Measurements from ENCODE around the gene ANKK1. TPM values are rescaled to one million over a fixed set of nuclear protein-coding genes. Genes with fewer than 3 reads are reported as not detected.

ANKK1 gene, protein sequence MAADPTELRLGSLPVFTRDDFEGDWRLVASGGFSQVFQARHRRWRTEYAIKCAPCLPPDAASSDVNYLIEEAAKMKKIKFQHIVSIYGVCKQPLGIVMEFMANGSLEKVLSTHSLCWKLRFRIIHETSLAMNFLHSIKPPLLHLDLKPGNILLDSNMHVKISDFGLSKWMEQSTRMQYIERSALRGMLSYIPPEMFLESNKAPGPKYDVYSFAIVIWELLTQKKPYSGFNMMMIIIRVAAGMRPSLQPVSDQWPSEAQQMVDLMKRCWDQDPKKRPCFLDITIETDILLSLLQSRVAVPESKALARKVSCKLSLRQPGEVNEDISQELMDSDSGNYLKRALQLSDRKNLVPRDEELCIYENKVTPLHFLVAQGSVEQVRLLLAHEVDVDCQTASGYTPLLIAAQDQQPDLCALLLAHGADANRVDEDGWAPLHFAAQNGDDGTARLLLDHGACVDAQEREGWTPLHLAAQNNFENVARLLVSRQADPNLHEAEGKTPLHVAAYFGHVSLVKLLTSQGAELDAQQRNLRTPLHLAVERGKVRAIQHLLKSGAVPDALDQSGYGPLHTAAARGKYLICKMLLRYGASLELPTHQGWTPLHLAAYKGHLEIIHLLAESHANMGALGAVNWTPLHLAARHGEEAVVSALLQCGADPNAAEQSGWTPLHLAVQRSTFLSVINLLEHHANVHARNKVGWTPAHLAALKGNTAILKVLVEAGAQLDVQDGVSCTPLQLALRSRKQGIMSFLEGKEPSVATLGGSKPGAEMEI
- total RNA-seq = under 1 TPM in 1 of 4 donors, not detected in 3; 0.54 TPM
- polyA plus RNA-seq = under 1 TPM in 1 of 3 donors, not detected in 2; 0.45 TPM

DNA sequence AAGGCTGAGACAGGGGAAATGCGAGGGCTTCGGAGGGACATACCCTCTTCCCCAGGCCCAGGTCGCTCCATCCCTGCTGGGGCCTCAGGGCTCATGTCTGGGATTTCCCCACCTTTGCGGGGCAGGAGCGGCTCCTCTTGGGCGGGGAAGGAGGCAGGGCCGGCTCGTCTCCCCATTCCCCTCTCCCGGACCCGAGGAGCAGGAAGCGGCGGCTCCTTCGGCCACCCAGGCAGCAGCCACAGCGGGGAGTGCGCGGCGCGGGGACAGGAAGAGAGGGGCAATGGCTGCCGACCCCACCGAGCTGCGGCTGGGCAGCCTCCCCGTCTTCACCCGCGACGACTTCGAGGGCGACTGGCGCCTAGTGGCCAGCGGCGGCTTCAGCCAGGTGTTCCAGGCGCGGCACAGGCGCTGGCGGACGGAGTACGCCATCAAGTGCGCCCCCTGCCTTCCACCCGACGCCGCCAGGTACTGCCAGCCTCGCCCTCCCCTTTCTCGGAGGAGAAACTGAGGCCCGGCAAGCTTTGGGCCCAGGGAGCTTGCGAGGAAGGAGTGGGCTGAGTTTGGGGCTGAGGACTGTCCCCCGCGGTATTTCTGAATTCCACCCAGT is at the start of gene ANKK1:
Gene ANKK1 (plus strand): TSS at position 175 of the 607 bp plus-strand sequence. CDS start 106 bp downstream, at position 281.
- H3K9me3 ChIP-seq = no peaks in the 10 kb centered on the region
- peaks cover 0 to 8% (median 6%) of the 10 kb centered on the region in 4 donors for H3K4me1 ChIP-seq
- H3K27ac ChIP-seq = no peak within 1 kb of the TSS
- peaks cover 8 to 33% (median 20%) of the 10 kb centered on the region in 3 donors for H3K27me3 ChIP-seq
- intact Hi-C loops (cut with DNase I) = no loop called here
- peak within 1 kb of the TSS in 1 of 4 donors; percentile 4 for H3K4me3 ChIP-seq
- 4 to 13% methylated on average over 46 of the region's 46 CpGs for WGBS, 2 donors
- H3K36me3 ChIP-seq = no peaks in the 10 kb centered on the region
- TF ChIP-seq, protein P1, sequence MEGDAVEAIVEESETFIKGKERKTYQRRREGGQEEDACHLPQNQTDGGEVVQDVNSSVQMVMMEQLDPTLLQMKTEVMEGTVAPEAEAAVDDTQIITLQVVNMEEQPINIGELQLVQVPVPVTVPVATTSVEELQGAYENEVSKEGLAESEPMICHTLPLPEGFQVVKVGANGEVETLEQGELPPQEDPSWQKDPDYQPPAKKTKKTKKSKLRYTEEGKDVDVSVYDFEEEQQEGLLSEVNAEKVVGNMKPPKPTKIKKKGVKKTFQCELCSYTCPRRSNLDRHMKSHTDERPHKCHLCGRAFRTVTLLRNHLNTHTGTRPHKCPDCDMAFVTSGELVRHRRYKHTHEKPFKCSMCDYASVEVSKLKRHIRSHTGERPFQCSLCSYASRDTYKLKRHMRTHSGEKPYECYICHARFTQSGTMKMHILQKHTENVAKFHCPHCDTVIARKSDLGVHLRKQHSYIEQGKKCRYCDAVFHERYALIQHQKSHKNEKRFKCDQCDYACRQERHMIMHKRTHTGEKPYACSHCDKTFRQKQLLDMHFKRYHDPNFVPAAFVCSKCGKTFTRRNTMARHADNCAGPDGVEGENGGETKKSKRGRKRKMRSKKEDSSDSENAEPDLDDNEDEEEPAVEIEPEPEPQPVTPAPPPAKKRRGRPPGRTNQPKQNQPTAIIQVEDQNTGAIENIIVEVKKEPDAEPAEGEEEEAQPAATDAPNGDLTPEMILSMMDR (IDR thresholded peaks at IDR 0.05) = no peak
- TF ChIP-seq POLR2A (IDR thresholded peaks at IDR 0.05) (no peak), EP300 (IDR thresholded peaks at IDR 0.05) (no peak), POLR2AphosphoS5 (IDR thresholded peaks at IDR 0.05) (no peak)
- DNase-seq = no peak

DNA sequence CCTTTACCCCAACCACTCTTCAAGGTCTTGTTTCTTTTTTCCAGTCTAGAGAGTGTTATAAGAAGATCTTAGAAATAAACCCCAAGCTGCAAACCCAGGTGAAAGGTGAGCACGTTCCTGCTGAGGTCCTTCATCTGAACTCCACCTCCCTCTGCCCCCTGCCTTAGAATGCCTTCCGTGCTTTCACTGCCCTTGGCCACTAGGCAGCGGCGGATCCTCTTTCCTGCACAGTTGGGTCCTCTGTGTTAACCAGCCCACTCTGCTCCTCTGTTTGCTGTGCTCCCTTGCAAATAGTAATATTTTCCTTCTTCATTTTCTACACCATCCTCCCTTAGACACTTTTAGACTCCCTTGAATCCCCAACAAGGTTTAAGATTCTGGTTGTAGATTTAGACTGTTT is 48.8 kb upstream of the ANKK1 start:
- Histone ChIP-seq H3K27ac (no peak overlapping the region), H3K27me3 (no peaks in the 10 kb centered on the region), H3K9me3 (peaks cover 0 to 3% (median 0%) of the 10 kb centered on the region in 4 donors), H3K4me1 (no peaks in the 10 kb centered on the region), H3K4me3 (no peak overlapping the region), H3K36me3 (peaks cover 5 to 93% (median 24%) of the 10 kb centered on the region in 4 donors)
- intact Hi-C loops (cut with DNase I) = no loop called here
- TF ChIP-seq, protein P1 (IDR thresholded peaks at IDR 0.05) = no peak
- TF ChIP-seq POLR2AphosphoS5 (IDR thresholded peaks at IDR 0.05) (no peak), POLR2A (IDR thresholded peaks at IDR 0.05) (no peak), EP300 (IDR thresholded peaks at IDR 0.05) (no peak)
- WGBS, 2 donors = 91 to 92% methylated on average over 4 of the region's 4 CpGs
- DNase-seq = no peak

DNA sequence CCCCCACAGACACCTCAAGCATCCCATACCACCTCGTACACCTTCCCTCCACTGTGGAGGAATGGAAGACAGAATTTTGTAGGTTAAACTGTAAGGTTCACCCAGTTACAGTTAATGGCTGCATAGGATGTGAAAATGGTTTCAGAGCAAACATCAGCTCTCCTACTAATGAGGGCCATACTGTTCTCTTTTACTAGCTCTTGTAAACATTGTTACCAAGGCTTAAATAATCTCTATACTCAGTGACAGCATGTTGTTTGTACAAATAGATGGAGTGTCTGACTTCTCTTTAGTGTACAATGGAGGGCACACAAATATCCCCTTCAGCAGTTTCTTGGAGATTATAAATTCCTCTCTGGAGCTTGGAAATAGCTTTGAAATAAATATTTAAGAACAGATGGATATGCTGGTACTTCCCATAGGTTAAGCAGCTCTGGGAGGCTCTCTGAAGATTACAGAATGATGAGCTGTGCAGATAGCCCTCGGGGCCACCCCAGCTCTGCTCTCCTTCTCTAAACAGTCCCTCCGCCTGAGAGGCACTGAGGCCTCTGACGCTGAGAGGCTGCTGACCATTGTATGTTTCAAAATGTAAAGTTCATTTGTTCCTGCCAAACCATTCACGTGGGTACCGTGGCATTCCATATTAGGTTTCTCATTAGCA is 47.5 kb upstream of the ANKK1 start:
- TF ChIP-seq EP300 (IDR thresholded peaks at IDR 0.05) (no peak), POLR2A (IDR thresholded peaks at IDR 0.05) (no peak), POLR2AphosphoS5 (IDR thresholded peaks at IDR 0.05) (no peak)
- TF ChIP-seq, protein P1 (IDR thresholded peaks at IDR 0.05) = no peak
- H3K27ac ChIP-seq = no peak overlapping the region
- no peak for DNase-seq
- H3K27me3 ChIP-seq = no peaks in the 10 kb centered on the region
- peaks cover 5 to 90% (median 22%) of the 10 kb centered on the region in 4 donors for H3K36me3 ChIP-seq
- no peak overlapping the region for H3K4me3 ChIP-seq
- intact Hi-C loops (cut with DNase I) = no loop called here
- 83 to 88% methylated on average over 6 of the region's 6 CpGs for WGBS, 2 donors
- H3K4me1 ChIP-seq = no peaks in the 10 kb centered on the region
- H3K9me3 ChIP-seq = peaks cover 0 to 3% (median 0%) of the 10 kb centered on the region in 4 donors

DNA sequence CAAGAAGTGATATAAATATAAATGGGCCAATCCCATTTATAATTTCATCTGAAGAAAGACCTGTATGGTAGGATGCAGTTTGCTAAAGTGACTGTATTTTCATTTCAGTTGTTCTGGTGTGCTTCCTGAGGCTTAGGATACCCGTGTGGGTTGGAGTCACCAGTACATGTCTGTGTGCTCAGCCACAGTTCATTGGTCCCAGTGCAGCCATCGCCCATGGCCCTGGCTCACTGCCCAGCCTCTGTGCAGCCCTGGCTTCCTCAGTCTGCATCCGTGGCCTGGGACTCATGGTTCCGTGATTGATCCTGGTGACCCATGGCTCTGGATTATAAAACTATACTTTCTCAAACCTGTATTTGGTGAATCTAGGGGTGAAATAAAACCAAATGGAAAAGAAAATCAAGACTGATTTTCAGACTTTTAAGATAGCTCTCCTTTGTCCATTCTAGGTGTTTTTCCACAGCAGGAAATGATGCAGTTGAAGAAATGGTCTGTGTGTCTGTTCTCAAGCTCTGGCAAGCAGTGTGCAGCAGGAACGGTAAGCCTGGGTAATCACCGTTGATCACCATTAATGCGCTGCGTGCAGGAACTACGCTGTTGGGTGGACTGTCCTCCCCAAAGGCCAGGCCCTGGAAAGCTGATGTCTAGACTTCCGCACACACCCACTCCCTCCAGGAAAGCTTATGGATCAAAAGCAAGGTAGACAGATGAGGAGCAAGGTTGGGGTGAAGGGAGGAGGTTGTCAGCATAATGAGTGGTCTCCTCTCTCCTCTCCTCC is 46.0 kb upstream of the ANKK1 start:
- intact Hi-C loops (cut with DNase I) = no loop called here
- no peak overlapping the region for H3K27ac ChIP-seq
- H3K36me3 ChIP-seq = peaks cover 5 to 75% (median 20%) of the 10 kb centered on the region in 4 donors
- H3K4me3 ChIP-seq = no peak overlapping the region
- no peaks in the 10 kb centered on the region for H3K27me3 ChIP-seq
- 89 to 91% methylated on average over 10 of the region's 10 CpGs for WGBS, 2 donors
- TF ChIP-seq POLR2A (IDR thresholded peaks at IDR 0.05) (no peak), EP300 (IDR thresholded peaks at IDR 0.05) (no peak), POLR2AphosphoS5 (IDR thresholded peaks at IDR 0.05) (no peak)
- TF ChIP-seq, protein P1 (IDR thresholded peaks at IDR 0.05) = no peak
- DNase-seq = no peak
- H3K9me3 ChIP-seq = no peaks in the 10 kb centered on the region
- H3K4me1 ChIP-seq = peaks cover 0 to 6% (median 0%) of the 10 kb centered on the region in 4 donors
